LNCAP (cell line): ENCODE measurements around the gene CTNNA2.
A peak's percentile ranks its signal among the peaks of the same experiment; 100 is the strongest.

Source experiments
- CTCF ChIP-seq: fragments of 450-650 bp; IDR thresholded peaks from 2 replicates; pipeline ENCODE4 v1.5.1; 2017; ENCODE audit warnings: mild to moderate bottlenecking

The CTNNA2 gene

GRCh38 chr2:80255918-80256781 is 743.3 kb downstream of the CTNNA2 start:
- TF ChIP-seq CTCF, result peak; percentile 35

GRCh38 chr2:80256782-80257167 is 743.9 kb downstream of the CTNNA2 start:
- no peak for TF ChIP-seq CTCF

GRCh38 chr2:80257450-80257849 is 744.6 kb downstream of the CTNNA2 start:
- no peak for TF ChIP-seq CTCF

GRCh38 chr2:80258341-80258740 is 745.5 kb downstream of the CTNNA2 start:
- no peak for TF ChIP-seq CTCF

GRCh38 chr2:80258793-80259192 is 745.9 kb downstream of the CTNNA2 start:
- no peak for TF ChIP-seq CTCF

- no peak for TF ChIP-seq CTCF
Measured at GRCh38 chr2:80259292-80259691, 746.4 kb downstream of the CTNNA2 start.

GRCh38 chr2:80266231-80266630 is 753.4 kb downstream of the CTNNA2 start:
- TF ChIP-seq CTCF, result no peak
